ENCODE data around the gene CD2. TPM values are rescaled to one million over a fixed set of nuclear protein-coding genes. Genes with fewer than 3 reads are reported as not detected.

The CD2 gene, protein sequence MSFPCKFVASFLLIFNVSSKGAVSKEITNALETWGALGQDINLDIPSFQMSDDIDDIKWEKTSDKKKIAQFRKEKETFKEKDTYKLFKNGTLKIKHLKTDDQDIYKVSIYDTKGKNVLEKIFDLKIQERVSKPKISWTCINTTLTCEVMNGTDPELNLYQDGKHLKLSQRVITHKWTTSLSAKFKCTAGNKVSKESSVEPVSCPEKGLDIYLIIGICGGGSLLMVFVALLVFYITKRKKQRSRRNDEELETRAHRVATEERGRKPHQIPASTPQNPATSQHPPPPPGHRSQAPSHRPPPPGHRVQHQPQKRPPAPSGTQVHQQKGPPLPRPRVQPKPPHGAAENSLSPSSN
- total RNA-seq (2022) (not detected in 2 replicates), Bru-seq, nascent RNA (not detected), BruChase-seq, experiment 1, labeled RNA remaining after a 2-hour chase (not detected), BruChase-seq, experiment 2, labeled RNA remaining after a 6-hour chase (not detected)
- long read RNA-seq = 0 reads

DNA sequence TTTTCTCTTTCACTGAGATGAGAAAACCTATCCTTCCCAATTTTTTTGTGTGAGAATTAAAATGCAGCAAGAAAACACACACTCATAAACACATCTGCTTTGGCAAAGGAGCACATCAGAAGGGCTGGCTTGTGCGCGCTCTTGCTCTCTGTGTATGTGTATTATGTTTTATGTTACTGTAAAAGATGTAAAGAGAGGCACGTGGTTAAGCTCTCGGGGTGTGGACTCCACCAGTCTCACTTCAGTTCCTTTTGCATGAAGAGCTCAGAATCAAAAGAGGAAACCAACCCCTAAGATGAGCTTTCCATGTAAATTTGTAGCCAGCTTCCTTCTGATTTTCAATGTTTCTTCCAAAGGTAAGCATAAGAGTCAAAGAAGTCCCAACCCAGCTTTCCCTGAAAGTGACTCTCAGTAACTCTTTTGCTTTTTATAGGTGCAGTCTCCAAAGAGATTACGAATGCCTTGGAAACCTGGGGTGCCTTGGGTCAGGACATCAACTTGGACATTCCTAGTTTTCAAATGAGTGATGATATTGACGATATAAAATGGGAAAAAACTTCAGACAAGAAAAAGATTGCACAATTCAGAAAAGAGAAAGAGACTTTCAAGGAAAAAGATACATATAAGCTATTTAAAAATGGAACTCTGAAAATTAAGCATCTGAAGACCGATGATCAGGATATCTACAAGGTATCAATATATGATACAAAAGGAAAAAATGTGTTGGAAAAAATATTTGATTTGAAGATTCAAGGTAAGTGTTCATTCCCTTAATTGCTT is at the start of gene CD2:
Gene CD2 (plus strand): TSS at position 233 of the 780 bp plus-strand sequence. CDS start 63 bp downstream, at position 296.
- Histone ChIP-seq H3K9me3 (no peaks in the 10 kb centered on the region), H3K4me1 (no peaks in the 10 kb centered on the region), H3K36me3 (ENCODE audit: control insufficient read depth, insufficient read depth, low read length) (no peaks in the 10 kb centered on the region), H3K27me3 (replicated peaks; ENCODE audit: control insufficient read depth, insufficient read depth, low read length) (no peaks in the 10 kb centered on the region), H3K4me3 (ENCODE audit: low read depth, low read length) (no peak within 1 kb of the TSS)
- Mint-ChIP-seq H3K4me3 (ENCODE audit: unreplicated experiment) (no peak within 1 kb of the TSS), H3K4me1 (ENCODE audit: low read depth, unreplicated experiment) (no peaks in the 10 kb centered on the region), H3K9me3 (ENCODE audit: unreplicated experiment) (no peaks in the 10 kb centered on the region), H3K27ac (ENCODE audit: unreplicated experiment) (no peak within 1 kb of the TSS), H3K27me3 (ENCODE audit: insufficient read depth, unreplicated experiment) (peaks cover 3% of the 10 kb centered on the region), H3K36me3 (ENCODE audit: insufficient read depth, unreplicated experiment) (no peaks in the 10 kb centered on the region)
- DNase-seq = no peak
- ChIA-PET CTCF (no interaction called here), POLR2A (no interaction called here)
- TF ChIP-seq, protein P1, sequence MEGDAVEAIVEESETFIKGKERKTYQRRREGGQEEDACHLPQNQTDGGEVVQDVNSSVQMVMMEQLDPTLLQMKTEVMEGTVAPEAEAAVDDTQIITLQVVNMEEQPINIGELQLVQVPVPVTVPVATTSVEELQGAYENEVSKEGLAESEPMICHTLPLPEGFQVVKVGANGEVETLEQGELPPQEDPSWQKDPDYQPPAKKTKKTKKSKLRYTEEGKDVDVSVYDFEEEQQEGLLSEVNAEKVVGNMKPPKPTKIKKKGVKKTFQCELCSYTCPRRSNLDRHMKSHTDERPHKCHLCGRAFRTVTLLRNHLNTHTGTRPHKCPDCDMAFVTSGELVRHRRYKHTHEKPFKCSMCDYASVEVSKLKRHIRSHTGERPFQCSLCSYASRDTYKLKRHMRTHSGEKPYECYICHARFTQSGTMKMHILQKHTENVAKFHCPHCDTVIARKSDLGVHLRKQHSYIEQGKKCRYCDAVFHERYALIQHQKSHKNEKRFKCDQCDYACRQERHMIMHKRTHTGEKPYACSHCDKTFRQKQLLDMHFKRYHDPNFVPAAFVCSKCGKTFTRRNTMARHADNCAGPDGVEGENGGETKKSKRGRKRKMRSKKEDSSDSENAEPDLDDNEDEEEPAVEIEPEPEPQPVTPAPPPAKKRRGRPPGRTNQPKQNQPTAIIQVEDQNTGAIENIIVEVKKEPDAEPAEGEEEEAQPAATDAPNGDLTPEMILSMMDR (IDR thresholded peaks at IDR 0.05; ENCODE audit: insufficient read depth in 1 of 2, low read depth in 1 of 2, low read length in 1 of 2, severe bottlenecking in 1 of 2, unreplicated experiment in 1 of 2) = no peak
- BruUV-seq (replicated peaks) = no TSS peak
- intact Hi-C loops (cut with micrococcal nuclease; ENCODE audit: unreplicated experiment) = no loop called here

DNA sequence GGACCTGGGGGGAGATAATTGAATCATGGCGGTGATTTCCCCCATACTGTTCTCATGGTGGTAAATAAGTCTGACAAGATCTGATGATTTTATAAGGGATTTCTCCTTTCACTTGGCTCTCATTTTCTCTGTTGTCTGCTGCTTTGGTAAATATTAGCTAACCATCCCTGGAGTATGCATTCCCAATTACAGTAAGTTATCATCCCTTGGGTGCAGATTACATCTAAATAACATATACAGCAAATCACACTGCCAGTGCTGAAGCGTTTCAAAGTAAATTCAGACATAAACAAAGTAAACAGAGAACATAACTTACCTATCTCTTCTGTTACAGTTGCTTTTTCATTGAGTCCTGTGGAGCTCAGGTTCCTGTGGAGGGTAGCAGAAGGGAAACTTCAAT is 48.1 kb upstream of the CD2 start:
- no TSS peak for BruUV-seq (replicated peaks)
- CTCF ChIA-PET = no interaction called here

DNA sequence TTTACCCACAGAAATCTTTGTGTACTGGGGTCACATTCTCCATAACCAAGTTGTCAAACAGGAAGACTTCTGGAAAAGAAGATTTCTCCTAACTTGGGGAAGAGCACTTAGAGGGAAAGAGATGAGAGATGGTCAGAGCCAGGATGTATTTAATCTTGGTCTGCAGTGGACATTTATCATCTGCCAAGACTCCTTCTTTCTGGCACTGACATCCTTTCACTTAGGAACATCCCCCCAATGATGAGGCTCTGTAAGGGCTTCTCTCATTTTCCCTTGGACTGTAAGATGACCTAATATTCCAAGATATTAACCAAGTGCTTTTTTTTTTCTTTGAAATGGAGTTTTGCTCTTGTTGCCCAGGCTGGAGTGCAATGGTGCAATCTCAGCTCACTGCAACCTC is 47.4 kb upstream of the CD2 start:
- Histone ChIP-seq H3K4me1 (no peaks in the 10 kb centered on the region), H3K4me3 (ENCODE audit: low read depth, low read length) (no peak overlapping the region), H3K9me3 (no peaks in the 10 kb centered on the region), H3K27me3 (replicated peaks; ENCODE audit: control insufficient read depth, insufficient read depth, low read length) (no peaks in the 10 kb centered on the region), H3K36me3 (ENCODE audit: control insufficient read depth, insufficient read depth, low read length) (no peaks in the 10 kb centered on the region)
- no peaks in the 10 kb centered on the region for H3K36me3 Mint-ChIP-seq (ENCODE audit: insufficient read depth, unreplicated experiment)
- no peak for DNase-seq
- no peaks in the 10 kb centered on the region for H3K9me3 Mint-ChIP-seq (ENCODE audit: unreplicated experiment)
- H3K4me1 Mint-ChIP-seq (ENCODE audit: low read depth, unreplicated experiment) = no peaks in the 10 kb centered on the region
- H3K27me3 Mint-ChIP-seq (ENCODE audit: insufficient read depth, unreplicated experiment) = peaks cover 3% of the 10 kb centered on the region
- intact Hi-C loops (cut with micrococcal nuclease; ENCODE audit: unreplicated experiment) = no loop called here
- POLR2A ChIA-PET = no interaction called here
- H3K4me3 Mint-ChIP-seq (ENCODE audit: unreplicated experiment) = no peak overlapping the region
- BruUV-seq (replicated peaks) = no TSS peak
- no peak overlapping the region for H3K27ac Mint-ChIP-seq (ENCODE audit: unreplicated experiment)
- TF ChIP-seq, protein P1 (IDR thresholded peaks at IDR 0.05; ENCODE audit: insufficient read depth in 1 of 2, low read depth in 1 of 2, low read length in 1 of 2, severe bottlenecking in 1 of 2, unreplicated experiment in 1 of 2) = no peak
- CTCF ChIA-PET = no interaction called here

More for the DNA sequence above, 48.1 kb upstream of the CD2 start:
- no peak overlapping the region for H3K4me3 ChIP-seq (ENCODE audit: low read depth, low read length)
- H3K9me3 ChIP-seq = no peaks in the 10 kb centered on the region
- no peak for DNase-seq
- Mint-ChIP-seq H3K4me3 (ENCODE audit: unreplicated experiment) (no peak overlapping the region), H3K36me3 (ENCODE audit: insufficient read depth, unreplicated experiment) (no peaks in the 10 kb centered on the region), H3K27me3 (ENCODE audit: insufficient read depth, unreplicated experiment) (peaks cover 3% of the 10 kb centered on the region), H3K9me3 (ENCODE audit: unreplicated experiment) (no peaks in the 10 kb centered on the region), H3K4me1 (ENCODE audit: low read depth, unreplicated experiment) (no peaks in the 10 kb centered on the region), H3K27ac (ENCODE audit: unreplicated experiment) (no peak overlapping the region)
- intact Hi-C loops (cut with micrococcal nuclease; ENCODE audit: unreplicated experiment) = no loop called here
- no peaks in the 10 kb centered on the region for H3K36me3 ChIP-seq (ENCODE audit: control insufficient read depth, insufficient read depth, low read length)
- H3K4me1 ChIP-seq = no peaks in the 10 kb centered on the region
- TF ChIP-seq, protein P1 (IDR thresholded peaks at IDR 0.05; ENCODE audit: insufficient read depth in 1 of 2, low read depth in 1 of 2, low read length in 1 of 2, severe bottlenecking in 1 of 2, unreplicated experiment in 1 of 2) = no peak
- POLR2A ChIA-PET = no interaction called here
- H3K27me3 ChIP-seq (replicated peaks; ENCODE audit: control insufficient read depth, insufficient read depth, low read length) = no peaks in the 10 kb centered on the region
